Esophagus (tissue), 2 donors: ENCODE results near the gene AVPR1B. TPM values are rescaled to one million over a fixed set of nuclear protein-coding genes. Genes with fewer than 3 reads are reported as not detected.

Experiments
- H3K27ac ChIP-seq, 2 donors: one replicate each; pipeline ENCODE4 v1.5.1; 2013; ENCODE audit warnings: low read depth in 2 of 2, mild to moderate bottlenecking in 2 of 2, inconsistent platforms in 1 of 2, low read length in 1 of 2, moderate library complexity in 1 of 2
- H3K27me3 ChIP-seq, 2 donors: one replicate each; pipeline ENCODE4 v1.6.1; 2013; ENCODE audit warnings: low read length in 2 of 2, control low read depth in 1 of 2, mild to moderate bottlenecking in 1 of 2; ENCODE audit not compliant: insufficient read depth in 2 of 2, control insufficient read depth in 1 of 2
- H3K36me3 ChIP-seq, 2 donors: one replicate each; pipeline ENCODE4 v1.6.1; 2013; ENCODE audit warnings: low read length in 1 of 2; ENCODE audit not compliant: control insufficient read depth in 2 of 2, insufficient read depth in 2 of 2
- H3K4me1 ChIP-seq, 2 donors: one replicate each; pipeline ENCODE4 v1.6.1; 2013; ENCODE audit warnings: low read length in 1 of 2; ENCODE audit not compliant: control insufficient read depth in 2 of 2, insufficient read depth in 2 of 2
- H3K4me3 ChIP-seq, 2 donors: one replicate each; pipeline ENCODE4 v1.5.1; 2013; ENCODE audit warnings: low read length in 2 of 2, mild to moderate bottlenecking in 2 of 2, low read depth in 1 of 2, moderate library complexity in 1 of 2
- H3K9me3 ChIP-seq, 2 donors: one replicate each; pipeline ENCODE4 v1.6.1; 2013; ENCODE audit warnings: mild to moderate bottlenecking in 2 of 2, low read depth in 1 of 2, low read length in 1 of 2, moderate library complexity in 1 of 2; ENCODE audit not compliant: control insufficient read depth in 2 of 2, insufficient read depth in 1 of 2
- WGBS, 2 donors: extraction: QIAGEN DNeasy Blood & Tissue Kit; methylation state at CpG; one replicate each; pipeline ENCODE4 v1.1.7; 2013; 5-methylcytosine and 5-hydroxymethylcytosine counted together
- polyA plus RNA-seq, 2 donors: library from polyadenylated mRNA; stranded (reverse); fragments of 200-250 nt; gene quantifications; one replicate each; pipeline ENCODE4 v1.2.3, GENCODE V29; 2013
- donor health status: healthy with polysubstance abuse.
- donor health status: Bipolar disorder and iron deficiency.

Gene AVPR1B
- polyA plus RNA-seq, 2 donors, result not detected

- H3K36me3 ChIP-seq, result no peaks in the 10 kb centered on the region
- H3K27me3 ChIP-seq, result no peaks in the 10 kb centered on the region
- H3K27ac ChIP-seq, result no peak overlapping the region
- WGBS, 2 donors, result 66 to 78% methylated on average over 7 of the region's 7 CpGs
- no peak overlapping the region for H3K4me3 ChIP-seq
- H3K9me3 ChIP-seq, result no peaks in the 10 kb centered on the region
- H3K4me1 ChIP-seq, result no peaks in the 10 kb centered on the region
These were observed 13.8 kb upstream of the AVPR1B start for GRCh38 chr1:206131037-206131436.

DNA sequence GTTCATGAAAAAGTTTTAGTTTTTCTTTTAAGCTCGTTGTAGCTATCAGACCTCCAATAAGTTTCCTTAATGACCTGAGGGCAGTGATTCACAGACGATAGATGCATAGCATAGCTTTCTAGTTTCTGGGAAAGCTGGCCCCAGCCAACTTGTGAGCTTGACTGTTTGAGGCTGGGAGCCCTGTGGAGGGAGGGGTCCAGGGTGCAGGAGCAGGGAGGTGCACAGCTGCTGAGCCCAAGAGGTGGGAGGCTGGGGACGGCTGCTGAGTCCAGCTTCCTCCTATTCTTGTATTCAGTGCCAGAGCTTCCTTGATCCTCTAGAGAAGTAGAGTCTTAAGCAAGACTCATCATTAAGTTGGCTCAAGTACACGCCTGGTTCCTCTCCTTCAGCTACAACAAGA is 11.0 kb upstream of the AVPR1B start:
- Histone ChIP-seq H3K36me3 (no peaks in the 10 kb centered on the region), H3K4me3 (no peak overlapping the region), H3K27me3 (no peaks in the 10 kb centered on the region), H3K4me1 (no peaks in the 10 kb centered on the region), H3K27ac (no peak overlapping the region), H3K9me3 (no peaks in the 10 kb centered on the region)
- WGBS, 2 donors, result 34 to 50% methylated on average over 4 of the region's 4 CpGs

- H3K4me1 ChIP-seq, result no peaks in the 10 kb centered on the region
- no peaks in the 10 kb centered on the region for H3K27me3 ChIP-seq
- H3K4me3 ChIP-seq, result no peak overlapping the region
- H3K36me3 ChIP-seq, result no peaks in the 10 kb centered on the region
- no peaks in the 10 kb centered on the region for H3K9me3 ChIP-seq
- 91% methylated on average over 9 of the region's 9 CpGs for WGBS, 2 donors
- no peak overlapping the region for H3K27ac ChIP-seq
These were observed 10.1 kb upstream of the AVPR1B start for GRCh38 chr1:206127336-206127735.

GRCh38 chr1:206125346-206125745 is 8.2 kb upstream of the AVPR1B start:
- H3K27me3 ChIP-seq, result no peaks in the 10 kb centered on the region
- 91 to 95% methylated on average over 1 of the region's 1 CpG for WGBS, 2 donors
- H3K27ac ChIP-seq, result no peak overlapping the region
- H3K4me3 ChIP-seq, result no peak overlapping the region
- H3K9me3 ChIP-seq, result no peaks in the 10 kb centered on the region
- H3K36me3 ChIP-seq, result no peaks in the 10 kb centered on the region
- H3K4me1 ChIP-seq, result no peaks in the 10 kb centered on the region

GRCh38 chr1:206122686-206123085 is 5.5 kb upstream of the AVPR1B start:
- Histone ChIP-seq H3K9me3 (no peaks in the 10 kb centered on the region), H3K36me3 (no peaks in the 10 kb centered on the region), H3K4me3 (no peak overlapping the region), H3K27ac (no peak overlapping the region), H3K27me3 (peaks cover 0 to 5% of the 10 kb centered on the region in 2 donors), H3K4me1 (peaks cover 0 to under 1% of the 10 kb centered on the region in 2 donors)

DNA sequence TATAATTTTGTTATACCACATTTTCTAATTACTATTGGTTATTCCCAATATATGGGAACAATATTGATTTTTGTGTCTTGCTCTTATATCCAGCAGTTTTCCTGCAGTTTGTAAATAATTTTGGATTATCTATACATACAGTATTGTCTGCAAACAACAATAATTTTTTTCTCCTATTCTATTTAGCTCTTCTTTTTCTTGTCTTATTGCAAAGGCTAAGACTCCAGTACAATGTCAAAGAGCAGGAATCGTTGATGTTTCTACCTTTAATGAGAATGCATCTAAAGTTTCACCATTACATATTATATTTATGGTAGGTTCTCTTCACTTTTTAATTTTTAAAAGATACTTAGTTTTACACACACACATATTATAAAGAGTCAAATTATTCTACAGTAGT is 4.1 kb upstream of the AVPR1B start:
- Histone ChIP-seq H3K4me3 (no peak overlapping the region), H3K4me1 (peaks cover 4 to 6% of the 10 kb centered on the region in 2 donors), H3K36me3 (no peaks in the 10 kb centered on the region), H3K27me3 (peaks cover 0 to 9% of the 10 kb centered on the region in 2 donors), H3K9me3 (no peaks in the 10 kb centered on the region), H3K27ac (no peak overlapping the region)
- whole genome bisulfite sequencing, 2 donors, result 70 to 73% methylated on average over 1 of the region's 1 CpG

DNA sequence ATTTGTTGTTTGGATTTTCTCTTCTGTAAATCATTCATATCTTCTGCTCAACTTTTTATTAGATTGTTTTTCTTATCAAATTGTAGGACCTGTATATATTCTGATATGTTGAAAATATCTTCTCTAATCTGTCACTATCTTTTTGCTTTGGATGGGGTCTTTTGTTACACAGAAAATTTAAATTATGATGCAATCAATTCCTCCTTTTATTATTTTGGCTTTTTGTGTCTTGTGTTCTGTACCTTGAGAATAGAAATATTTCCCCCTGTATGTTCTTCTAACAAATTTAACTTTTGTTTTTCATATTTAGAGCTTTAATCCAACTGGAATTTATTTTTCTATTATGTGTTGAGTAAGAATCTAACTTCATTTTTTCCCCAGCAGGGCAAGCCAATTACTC is 3.2 kb upstream of the AVPR1B start:
- Histone ChIP-seq H3K4me1 (peaks cover 4 to 6% of the 10 kb centered on the region in 2 donors), H3K4me3 (no peak overlapping the region), H3K27ac (no peak overlapping the region), H3K36me3 (no peaks in the 10 kb centered on the region), H3K27me3 (peaks cover 0 to 9% of the 10 kb centered on the region in 2 donors), H3K9me3 (no peaks in the 10 kb centered on the region)

GRCh38 chr1:206116873-206117150 is 376 bp downstream of the AVPR1B start:
- Histone ChIP-seq H3K4me3 (no peak overlapping the region), H3K27ac (no peak overlapping the region), H3K27me3 (peaks cover 0 to 9% of the 10 kb centered on the region in 2 donors), H3K36me3 (no peaks in the 10 kb centered on the region), H3K4me1 (peaks cover 6 to 10% of the 10 kb centered on the region in 2 donors), H3K9me3 (no peaks in the 10 kb centered on the region)
- 27 to 36% methylated on average over 5 of the region's 5 CpGs for WGBS, 2 donors

- peaks cover 0 to 9% of the 10 kb centered on the region in 2 donors for H3K27me3 ChIP-seq
- no peaks in the 10 kb centered on the region for H3K9me3 ChIP-seq
- no peaks in the 10 kb centered on the region for H3K36me3 ChIP-seq
- peaks cover 6 to 10% of the 10 kb centered on the region in 2 donors for H3K4me1 ChIP-seq
- no peak overlapping the region for H3K4me3 ChIP-seq
- no peak overlapping the region for H3K27ac ChIP-seq
- WGBS, 2 donors, result 93% methylated on average over 24 to 25 of the region's 25 CpGs
These were observed 856 bp downstream of the AVPR1B start for GRCh38 chr1:206116191-206116872.

GRCh38 chr1:206115791-206116190 is 1.4 kb downstream of the AVPR1B start:
- H3K36me3 ChIP-seq, result no peaks in the 10 kb centered on the region
- H3K4me1 ChIP-seq, result peaks cover 6 to 10% of the 10 kb centered on the region in 2 donors
- no peak overlapping the region for H3K4me3 ChIP-seq
- 96 to 97% methylated on average over 8 of the region's 8 CpGs for WGBS, 2 donors
- H3K27me3 ChIP-seq, result peaks cover 0 to 9% of the 10 kb centered on the region in 2 donors
- H3K27ac ChIP-seq, result no peak overlapping the region
- H3K9me3 ChIP-seq, result no peaks in the 10 kb centered on the region
